ENCODE data around the gene EML6.
"Not testable (repeated sequence)": the region's sequence is repeated elsewhere in the genome, so short reads cannot be mapped to it uniquely, and the experiment has no call there.

Gene EML6

GRCh38 chr2:54858021-54858681 is 134.7 kb downstream of the EML6 start:
- DNase-seq, result no peak

GRCh38 chr2:54859416-54859815 is 136.0 kb downstream of the EML6 start:
- DNase-seq, result no peak

- DNase-seq, result peak; percentile 72
These were observed 136.7 kb downstream of the EML6 start for GRCh38 chr2:54859997-54860701.

- DNase-seq, result no peak
These were observed 138.8 kb downstream of the EML6 start for GRCh38 chr2:54862229-54862628.

DNA sequence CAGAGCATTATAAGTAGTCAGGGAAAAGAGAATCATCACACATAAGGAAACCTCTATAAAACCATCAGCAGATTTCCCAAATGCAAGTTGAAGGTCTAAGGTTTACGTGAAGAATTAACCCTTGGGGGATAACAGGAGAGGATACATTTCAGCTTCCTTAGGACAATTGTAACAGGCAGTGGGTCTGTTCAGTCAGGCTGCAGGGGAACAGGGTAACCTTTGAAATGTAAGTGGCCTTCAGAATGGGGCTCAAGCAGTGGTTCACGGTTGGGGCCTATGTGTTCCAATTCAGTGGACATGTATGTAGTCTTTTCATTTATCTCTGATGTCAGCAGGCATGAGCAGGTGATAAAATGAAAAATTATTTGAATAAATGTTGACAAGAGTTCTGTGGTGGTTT is 139.3 kb downstream of the EML6 start:
- DNase-seq, result no peak

DNA sequence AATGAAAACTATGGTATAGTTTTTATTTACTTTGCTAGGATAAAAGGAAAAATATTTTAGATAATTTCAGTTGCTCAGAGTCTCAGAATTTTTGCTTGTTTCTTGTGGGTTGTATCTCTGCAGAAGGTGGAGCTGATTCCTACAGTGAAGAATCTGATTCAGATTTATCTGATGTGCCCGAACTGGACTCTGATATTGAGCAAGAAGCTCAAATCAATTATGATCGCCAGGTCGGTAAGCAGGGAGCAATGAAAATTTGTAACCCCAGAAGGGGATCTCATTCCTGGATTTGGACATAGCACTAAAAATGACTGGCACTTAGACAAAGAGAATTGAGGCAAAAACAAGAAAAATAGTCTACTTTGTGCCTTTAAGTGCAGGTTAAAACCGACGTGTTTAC is 140.2 kb downstream of the EML6 start:
- DNase-seq, result no peak

DNA sequence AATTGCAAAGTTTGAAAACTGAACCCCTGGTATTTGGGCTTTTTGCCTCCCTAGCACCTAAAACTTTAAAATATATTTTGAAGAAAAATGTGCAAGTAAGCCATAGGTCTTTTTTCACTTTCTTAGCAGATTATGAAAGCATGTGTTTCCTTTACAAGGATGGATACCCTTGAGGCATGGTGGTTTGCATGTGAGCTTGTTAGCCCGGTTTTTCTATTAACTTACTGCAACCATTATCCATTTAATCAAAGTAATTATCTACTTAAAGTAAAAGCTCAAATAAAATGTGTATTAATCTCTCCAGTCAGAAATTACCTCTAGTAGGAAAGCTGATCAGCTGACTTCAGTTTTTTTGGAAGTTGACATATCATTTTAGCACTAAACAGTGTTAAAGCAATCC is 140.6 kb downstream of the EML6 start:
- DNase-seq, result no peak

GRCh38 chr2:54864727-54865126 is 141.3 kb downstream of the EML6 start:
- DNase-seq, result no peak

- no peak for DNase-seq
These were observed 142.7 kb downstream of the EML6 start for GRCh38 chr2:54866179-54866578.

DNA sequence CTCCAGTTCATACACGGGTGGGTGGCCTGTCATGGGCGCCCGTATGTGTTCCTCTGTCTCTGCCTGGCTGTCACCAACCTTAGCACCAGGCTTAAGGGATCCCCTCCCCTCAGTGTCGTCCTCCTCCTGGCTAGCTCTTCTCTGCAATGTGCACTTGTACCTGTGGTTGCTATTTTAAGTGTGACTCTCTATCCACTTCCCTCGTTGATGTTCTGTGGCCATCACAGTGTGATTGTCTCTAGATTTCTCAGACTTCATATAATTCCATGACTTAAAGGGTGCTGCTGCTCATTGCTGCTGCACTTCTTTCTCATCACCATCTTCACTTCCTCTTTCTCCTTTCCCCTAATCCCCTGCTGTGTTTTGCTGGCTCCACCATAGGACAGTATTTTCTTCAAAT is 143.4 kb downstream of the EML6 start:
- no peak for DNase-seq

- DNase-seq, result no peak
These were observed 144.0 kb downstream of the EML6 start for GRCh38 chr2:54867457-54867856.

- no peak for DNase-seq
These were observed 148.1 kb downstream of the EML6 start for GRCh38 chr2:54871457-54872107.

GRCh38 chr2:54872780-54873179 is 149.3 kb downstream of the EML6 start:
- DNase-seq, result no peak

DNA sequence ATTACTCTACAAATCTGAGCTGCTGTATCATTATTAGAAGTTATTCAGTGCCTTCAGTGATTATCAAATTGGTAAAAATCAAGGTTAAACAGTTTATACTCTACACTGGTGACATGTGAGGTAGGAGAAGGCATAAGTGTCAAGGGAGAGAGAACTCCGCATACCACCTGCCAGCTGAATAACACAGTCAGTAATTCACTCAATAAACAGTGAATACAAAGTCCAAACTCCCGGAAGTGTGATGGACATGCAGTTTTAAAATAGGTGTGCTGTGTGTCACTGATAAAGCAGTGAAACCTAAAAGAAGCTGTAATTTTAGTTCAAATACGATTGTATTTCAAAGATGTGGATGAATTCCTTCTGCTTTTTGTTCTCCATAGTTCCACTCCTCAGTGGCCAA is 149.8 kb downstream of the EML6 start:
- DNase-seq, result not testable (repeated sequence)

- no peak for DNase-seq
These were observed 153.3 kb downstream of the EML6 start for GRCh38 chr2:54876764-54877163.

GRCh38 chr2:54878182-54878581 is 154.7 kb downstream of the EML6 start:
- no peak for DNase-seq

DNA sequence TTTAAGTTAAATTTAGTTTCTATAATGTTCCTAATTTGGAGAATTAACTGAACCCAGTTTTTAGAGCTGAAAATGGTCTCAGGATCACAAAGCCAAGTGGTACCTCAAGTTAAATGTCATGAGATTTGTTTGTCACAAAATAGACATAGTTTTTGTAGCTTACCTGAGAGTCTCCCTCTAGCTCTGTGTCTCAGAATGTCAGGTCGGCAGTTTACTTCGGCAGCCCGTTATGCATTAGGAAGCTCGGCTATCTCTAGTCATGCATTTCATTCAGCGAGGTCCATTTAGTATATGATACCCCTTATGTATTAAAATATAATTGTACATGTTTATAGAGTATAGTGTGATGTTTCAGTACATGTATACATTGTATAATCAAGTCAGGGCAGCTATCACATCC is 155.6 kb downstream of the EML6 start:
- no peak for DNase-seq

DNA sequence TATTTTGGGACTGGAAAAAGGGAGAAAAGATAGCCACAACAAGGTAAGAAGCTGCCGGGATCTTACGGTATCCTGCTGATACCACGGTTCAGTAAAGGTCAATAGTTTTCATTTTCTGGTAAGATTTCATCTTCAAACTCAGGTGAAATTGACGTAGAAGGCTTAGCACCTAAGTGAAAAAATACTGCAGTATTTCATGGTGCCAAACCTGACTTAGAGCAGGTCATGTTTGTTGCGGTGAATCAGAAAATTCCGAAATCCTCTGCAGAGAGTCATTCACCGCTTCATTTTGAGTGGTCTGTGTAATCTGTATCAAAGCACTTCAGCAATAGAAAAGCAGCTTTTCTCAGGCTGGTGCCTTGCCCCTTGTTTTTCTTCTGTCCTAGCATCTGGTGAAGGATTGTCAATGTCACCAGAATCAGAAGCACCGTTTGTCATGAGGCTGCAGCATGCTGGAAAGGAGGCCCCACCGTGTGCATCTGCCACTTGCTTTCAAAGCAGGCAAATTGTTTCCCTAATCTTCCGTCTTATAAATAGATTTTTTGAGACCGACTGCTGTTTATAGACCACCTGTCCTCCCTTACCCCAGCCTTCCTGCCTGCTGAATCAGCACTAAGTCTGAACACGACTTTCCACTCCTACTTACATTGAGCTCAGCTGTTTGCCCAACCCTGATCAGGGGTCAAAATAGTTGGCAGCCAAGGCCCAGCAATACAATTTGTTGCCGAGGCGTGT is 156.3 kb downstream of the EML6 start:
- DNase-seq, result no peak

DNA sequence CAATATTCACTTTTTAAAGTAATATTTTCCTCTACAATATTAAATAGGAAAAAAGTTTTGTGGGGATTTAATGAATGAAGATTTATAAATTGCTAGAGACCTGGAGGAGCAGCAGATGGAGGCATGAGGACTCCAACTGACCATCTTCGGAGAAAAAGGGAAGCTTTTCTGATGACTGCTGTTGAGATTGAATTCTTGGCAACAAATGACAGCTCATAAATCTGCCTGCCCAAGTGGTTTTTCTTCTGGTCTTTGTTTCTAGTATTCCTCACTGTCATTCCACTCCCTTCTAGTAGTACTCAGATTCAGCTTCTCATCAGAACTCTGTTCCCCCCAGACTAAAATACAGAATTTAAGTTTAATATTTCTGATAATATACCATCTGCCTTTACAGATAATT is 157.0 kb downstream of the EML6 start:
- no peak for DNase-seq

DNA sequence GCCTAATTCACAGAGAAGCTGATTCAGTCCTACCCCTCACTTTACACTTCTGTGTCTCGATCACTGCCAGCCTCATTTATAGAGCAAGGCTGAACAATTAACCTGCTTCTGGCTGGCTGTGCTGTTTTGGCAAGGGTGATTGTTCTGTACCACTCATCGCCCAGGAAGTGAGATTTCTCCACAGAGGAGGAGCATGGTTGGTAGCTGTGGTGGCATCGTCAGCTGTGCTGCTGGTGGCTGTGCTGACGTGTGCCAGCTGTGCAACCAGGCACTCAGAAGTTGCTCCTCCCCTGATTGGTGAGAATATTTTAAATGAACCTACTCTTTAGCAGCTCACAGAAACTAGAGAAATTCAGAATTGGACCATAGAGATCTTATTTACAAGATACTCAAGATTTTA is 158.3 kb downstream of the EML6 start:
- DNase-seq, result no peak

DNA sequence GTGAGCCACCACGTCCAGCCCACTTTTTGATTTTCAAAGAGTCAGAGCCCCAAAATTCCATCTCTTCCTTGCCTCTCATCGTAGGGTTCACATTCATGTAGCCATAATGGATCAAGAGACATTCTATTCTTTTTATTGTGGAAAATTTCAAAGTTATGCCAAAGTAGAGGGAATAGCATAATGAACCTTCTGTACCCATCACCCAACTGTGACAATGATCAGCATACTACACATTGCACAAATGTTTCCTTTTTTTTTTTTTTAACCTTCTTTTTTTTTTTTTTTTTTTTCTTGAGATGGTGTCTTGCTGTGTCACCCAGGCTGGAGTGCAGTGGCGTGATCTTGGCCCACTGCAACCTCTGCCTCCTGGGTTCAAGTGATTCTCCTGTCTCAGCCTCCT is 162.4 kb downstream of the EML6 start:
- no peak for DNase-seq

GRCh38 chr2:54887850-54888545 is 164.5 kb downstream of the EML6 start:
- DNase-seq, result no peak

- no peak for DNase-seq
These were observed 165.6 kb downstream of the EML6 start for GRCh38 chr2:54889053-54889452.
